GM12878 (cell line): Measurements from ENCODE around the gene ARHGAP22. TPM values are rescaled to one million over a fixed set of nuclear protein-coding genes. Genes with fewer than 3 reads are reported as not detected.

Source experiments
- ATAC-seq: fragments of 200-7000 bp; cut with Tn5 transposase; 3 replicates; pipeline ENCODE4 v1.9.1; 2020; ENCODE audit warnings: mild to moderate bottlenecking, moderate library complexity
- BruUV-seq: library from RNA; stranded (reverse); fragments of 400-500 nt; replicated peaks from 2 replicates; lab custom pipeline; 2021; lab: Mats Ljungman, UMichigan
- CTCF ChIA-PET: fragments of 300-600 bp; sonication (Branson Sonifier 250); formaldehyde crosslinking; extraction: SDS; loops from one replicate; lab custom pipeline; 2021; ENCODE audit warnings: inconsistent platforms; lab: Yijun Ruan, JAX
- POLR2A ChIA-PET: fragments of 350-600 bp; formaldehyde crosslinking; extraction: SDS; loops from one replicate; lab custom pipeline; 2021; ENCODE audit warnings: inconsistent platforms; lab: Charles Lee
- RAD21 ChIA-PET: fragments of 300-600 bp; sonication (Branson Sonifier 250); formaldehyde crosslinking; loops from one replicate; lab custom pipeline; 2023; ENCODE audit warnings: antibody characterized with exemption; ENCODE audit not compliant: unreplicated experiment; lab: Charles Lee
- SMC1A ChIA-PET: fragments of 300-600 bp; sonication (Branson Sonifier 250); formaldehyde crosslinking; loops from one replicate; lab custom pipeline; 2023; ENCODE audit not compliant: unreplicated experiment, uncharacterized antibody; lab: Charles Lee
- DNase-seq: peaks from one replicate; pipeline ENCODE4 v3.0.0-alpha.2; 2011; ENCODE audit warnings: low read depth, low spot score
- FAIRE-seq: peaks from 3 replicates; lab custom pipeline; 2011; peaks lifted over from hg19 to GRCh38; lab: Jason Lieb, UNC
- H2AFZ ChIP-seq: 2 replicates; pipeline ENCODE4 v1.6.0; 2011; ENCODE audit warnings: low read depth, low read length, control low read depth; ENCODE audit not compliant: control insufficient read depth
- H3K27ac ChIP-seq: 2 replicates; pipeline ENCODE4 v1.5.1; 2011; ENCODE audit warnings: control low read depth; ENCODE audit not compliant: control insufficient read depth, insufficient read depth
- H3K27me3 ChIP-seq, 2 experiments: replicated peaks in 1 of 2; 2 replicates each; pipeline versions ENCODE4 v1.6.0 to v1.6.1; 2011; ENCODE audit warnings: low read length in 1 of 2; ENCODE audit not compliant: control insufficient read depth in 2 of 2, insufficient read depth in 2 of 2
- H3K36me3 ChIP-seq, 2 experiments: 2 replicates each; pipeline ENCODE4 v1.5.1; 2011; ENCODE audit warnings: low read length in 1 of 2; ENCODE audit not compliant: control insufficient read depth in 2 of 2, insufficient read depth in 2 of 2
- H3K4me1 ChIP-seq: 2 replicates; pipeline ENCODE4 v1.6.1; 2011; ENCODE audit warnings: mild to moderate bottlenecking, low read length, moderate library complexity, mixed read lengths; ENCODE audit not compliant: control insufficient read depth, insufficient read depth
- H3K4me2 ChIP-seq: 2 replicates; pipeline ENCODE4 v1.6.0; 2011; ENCODE audit warnings: control low read depth; ENCODE audit not compliant: control insufficient read depth, insufficient read depth
- H3K4me3 ChIP-seq: fragments of 200-600 bp; sonication (generic); 2 replicates; pipeline ENCODE4 v1.5.1; 2016
- H3K79me2 ChIP-seq: 2 replicates; pipeline ENCODE4 v1.6.0; 2011; ENCODE audit warnings: low read length; ENCODE audit not compliant: control insufficient read depth, insufficient read depth
- H3K9ac ChIP-seq: 2 replicates; pipeline ENCODE4 v1.8.0; 2011; ENCODE audit warnings: low read length, control low read depth, mixed read lengths; ENCODE audit not compliant: control insufficient read depth, insufficient read depth
- H3K9me3 ChIP-seq: replicated peaks from 3 replicates; pipeline ENCODE4 v1.5.1; 2011; ENCODE audit warnings: mild to moderate bottlenecking, low read length; ENCODE audit not compliant: control insufficient read depth, insufficient read depth
- H4K20me1 ChIP-seq: 2 replicates; pipeline ENCODE4 v1.6.0; 2011; ENCODE audit not compliant: control insufficient read depth, insufficient read depth
- BMI1 ChIP-seq: fragments of 450-650 bp; IDR thresholded peaks from 2 replicates; pipeline ENCODE4 v1.6.1; 2016; ENCODE audit warnings: mild to moderate bottlenecking, moderate library complexity, borderline replicate concordance
- ESRRA ChIP-seq: IDR thresholded peaks from 2 replicates; pipeline ENCODE4 v1.6.1; 2012; ENCODE audit warnings: mild to moderate bottlenecking, low read length, improper control_type of control experiment
- ETV6 ChIP-seq, 2 experiments: fragments of 450-650 bp in 1 of 2; IDR thresholded peaks in 1 of 2; conservative IDR thresholded peaks in 1 of 2; 2 replicates each; pipeline ENCODE4 v1.6.1; 2014; ENCODE audit warnings: antibody characterized with exemption in 1 of 2, borderline replicate concordance in 1 of 2, low read depth in 1 of 2, mild to moderate bottlenecking in 1 of 2, moderate library complexity in 1 of 2
- RAD51 ChIP-seq: fragments of 450-650 bp; IDR thresholded peaks from 2 replicates; pipeline ENCODE4 v1.6.1; 2016; ENCODE audit warnings: moderate library complexity, mild to moderate bottlenecking, inconsistent platforms
- TARDBP ChIP-seq: IDR thresholded peaks from 2 replicates; pipeline ENCODE4 v1.6.1; 2016; ENCODE audit warnings: borderline replicate concordance
- WGBS: methylation state at CpG from one replicate; pipeline ENCODE4 v1.1.6; 2016; ENCODE audit warnings: low lambda C conversion rate; ENCODE audit not compliant: insufficient replicate concordance, insufficient coverage; ENCODE audit errors: missing lambda C conversion rate; 5-methylcytosine and 5-hydroxymethylcytosine counted together
- in situ Hi-C: fragments of 300-500 bp; cut with MboI; formaldehyde crosslinking; loops from 9 replicates; pipeline ENCODE4 v1.14.3; 2018; ENCODE audit warnings: mixed read lengths
- intact Hi-C: fragments of 100-400 bp; cut with micrococcal nuclease; formaldehyde crosslinking; loops from one replicate; pipeline ENCODE4 v1.14.2; 2022; ENCODE audit not compliant: unreplicated experiment
- polyA plus RNA-seq, 11 experiments: library from polyadenylated mRNA; depleted of rRNA in 4 of 11; unstranded in 6 of 11; stranded (reverse) in 5 of 11; fragments of >200 nt; fragmentation: Nextera tagmentation in 4 of 11; fragmentation: Illumina TruSeq in 1 of 11; extraction: Ambion mirVana in 4 of 11; extraction: Trizol in 1 of 11; gene quantifications; 1 replicate in 1 of 11; 2 replicates in 10 of 11; pipeline versions ENCODE4 v1.2.1 to v1.2.3, GENCODE V29; 2011 to 2016; ENCODE audit warnings: inconsistent platforms in 2 of 11, missing spikeins in 2 of 11, low read depth in 1 of 11
- total RNA-seq, 4 experiments: library from RNA; depleted of rRNA in 3 of 4; stranded (reverse); fragments of >200 nt in 3 of 4; fragmentation: Illumina TruSeq in 1 of 4; extraction: Trizol in 1 of 4; gene quantifications; 2 replicates each; pipeline versions ENCODE4 v1.2.1 to v1.2.3, GENCODE V29; 2013 to 2021
- TF ChIP-seq, protein P1 (sequence below): fragments of 450-650 bp; IDR thresholded peaks from 2 replicates; pipeline ENCODE4 v1.6.1; 2014; ENCODE audit warnings: mild to moderate bottlenecking

Gene ARHGAP22
- total and polyA plus RNA-seq, 10 of the 15 experiments (the other 5 are each of a cell fraction or from before 2014, with no cell fraction given): 0.07 to 0.61 (median 0.18) TPM; not detected in 5

DNA sequence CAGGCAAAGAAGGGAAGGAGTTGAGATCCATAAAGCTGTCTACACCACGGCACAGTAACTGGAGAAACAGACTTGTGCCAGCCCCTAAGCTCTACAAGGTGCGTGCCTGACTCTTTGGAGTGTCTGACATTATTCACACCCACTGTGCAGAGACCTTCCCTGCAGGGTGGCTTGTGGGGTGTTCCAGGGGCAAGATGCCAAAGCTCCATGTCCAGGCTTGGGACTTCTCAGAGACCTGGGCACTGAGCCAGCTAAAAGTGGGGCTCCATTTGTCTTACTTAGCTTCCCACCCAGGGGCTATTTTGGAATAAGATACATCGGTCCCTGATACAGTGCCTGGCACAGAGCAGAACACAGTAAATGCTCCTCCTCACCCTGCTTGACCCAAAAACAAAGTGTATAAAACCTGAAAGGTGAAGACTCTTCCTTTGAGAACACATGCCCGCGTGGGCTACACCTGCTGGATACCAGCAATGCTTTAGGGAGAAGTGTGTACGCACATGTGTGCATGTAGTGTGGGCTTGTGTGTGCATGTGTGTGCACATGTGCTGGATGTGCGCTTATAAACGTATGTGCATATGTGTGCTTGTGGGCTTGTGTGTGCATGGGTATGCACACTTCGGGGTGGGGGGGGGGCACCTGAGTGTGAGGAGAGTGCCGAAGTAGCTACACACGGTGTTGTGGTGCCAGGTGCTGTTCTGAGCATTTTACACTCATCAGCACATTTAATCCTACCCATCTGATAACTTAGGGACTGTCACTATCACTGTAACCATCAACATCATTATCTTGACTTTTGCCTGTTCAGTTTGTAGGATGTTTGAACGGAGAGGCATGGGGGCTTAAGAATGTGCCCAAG, 143.0 kb downstream of the ARHGAP22 start:
- Histone ChIP-seq H3K27ac (no peak overlapping the region), H3K9ac (no peak overlapping the region), H3K27me3 (no peaks in the 10 kb centered on the region), H3K4me1 (no peaks in the 10 kb centered on the region), H3K9me3 (no peaks in the 10 kb centered on the region), H2AFZ (no peak overlapping the region), H3K79me2 (no peaks in the 10 kb centered on the region), H4K20me1 (no peaks in the 10 kb centered on the region), H3K4me2 (no peak overlapping the region), H3K36me3 (no peaks in the 10 kb centered on the region), H3K4me3 (no peak overlapping the region)
- FAIRE-seq: no peak
- RAD21 ChIA-PET: interaction anchor here (0.9 kb wide), 1 partner anchor 40 kb away, joined by 3 read pairs; no protein-coding TSS in a partner anchor
- TF ChIP-seq ETV6 (conservative IDR thresholded peaks at IDR 0.05 in 1 of 2, IDR thresholded peaks at IDR 0.05 in 1 of 2; ENCODE audit: borderline replicate concordance in 1 of 2, low read depth in 1 of 2): no peak
- TF ChIP-seq, protein P1, sequence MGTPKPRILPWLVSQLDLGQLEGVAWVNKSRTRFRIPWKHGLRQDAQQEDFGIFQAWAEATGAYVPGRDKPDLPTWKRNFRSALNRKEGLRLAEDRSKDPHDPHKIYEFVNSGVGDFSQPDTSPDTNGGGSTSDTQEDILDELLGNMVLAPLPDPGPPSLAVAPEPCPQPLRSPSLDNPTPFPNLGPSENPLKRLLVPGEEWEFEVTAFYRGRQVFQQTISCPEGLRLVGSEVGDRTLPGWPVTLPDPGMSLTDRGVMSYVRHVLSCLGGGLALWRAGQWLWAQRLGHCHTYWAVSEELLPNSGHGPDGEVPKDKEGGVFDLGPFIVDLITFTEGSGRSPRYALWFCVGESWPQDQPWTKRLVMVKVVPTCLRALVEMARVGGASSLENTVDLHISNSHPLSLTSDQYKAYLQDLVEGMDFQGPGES: no peak
- TF ChIP-seq ESRRA: no peak
- TF ChIP-seq RAD51: no peak
- no peak for TF ChIP-seq TARDBP
- no peak for TF ChIP-seq BMI1
- POLR2A ChIA-PET: no interaction called here
- SMC1A ChIA-PET: no interaction called here
- 58% methylated on average over 12 of the region's 12 CpGs for WGBS
- CTCF ChIA-PET: no interaction called here
- DNase-seq: no peak
- BruUV-seq: no TSS peak
- ATAC-seq: no peak
- intact Hi-C loops: no loop called here
- in situ Hi-C loops: no loop called here
